Stimulated activated naive B cell treated with anti-CD40 and anti-IgM and Interleukin-4, amounts not matched to agents 10 μg/mL and 1 μg/mL and 100 μg/mL, for 72 hours (primary cell): ENCODE results near the gene PPT2.
A peak's percentile ranks its signal among the peaks of the same experiment; 100 is the strongest.
"Not testable (repeated sequence)": the region's sequence is repeated elsewhere in the genome, so short reads cannot be mapped to it uniquely, and the experiment has no call there.

ENCODE experiments used
- ATAC-seq, 2 donors: fragments of 150-1000 bp; cut with Tn5 transposase; replicated peaks; 2 replicates each; pipeline ENCODE4 v1.10.0; 2021; ENCODE audit warnings: moderate library complexity in 1 of 2
- DNase-seq: peaks from one replicate; pipeline ENCODE4 v3.0.0; 2021
- H3K27ac Mint-ChIP-seq: one replicate; pipeline ENCODE4 v1.8.0; 2022; ENCODE audit warnings: mild to moderate bottlenecking, mixed read lengths
- H3K27me3 Mint-ChIP-seq, 2 donors: one replicate each; pipeline ENCODE4 v1.8.0; 2022; ENCODE audit warnings: mixed read lengths in 2 of 2
- H3K36me3 Mint-ChIP-seq, 2 donors: one replicate each; pipeline ENCODE4 v1.8.0; 2022; ENCODE audit warnings: mixed read lengths in 2 of 2, mild to moderate bottlenecking in 1 of 2
- H3K4me1 Mint-ChIP-seq, 2 donors: one replicate each; pipeline ENCODE4 v1.8.0; 2022; ENCODE audit warnings: mixed read lengths in 2 of 2, mild to moderate bottlenecking in 1 of 2
- H3K4me3 Mint-ChIP-seq, 2 donors: one replicate each; pipeline ENCODE4 v1.8.0; 2022; ENCODE audit warnings: mild to moderate bottlenecking in 2 of 2, mixed read lengths in 2 of 2, moderate library complexity in 1 of 2
- H3K9me3 Mint-ChIP-seq, 2 donors: one replicate each; pipeline ENCODE4 v1.8.0; 2022; ENCODE audit warnings: mixed read lengths in 2 of 2, mild to moderate bottlenecking in 1 of 2

Gene PPT2

DNA sequence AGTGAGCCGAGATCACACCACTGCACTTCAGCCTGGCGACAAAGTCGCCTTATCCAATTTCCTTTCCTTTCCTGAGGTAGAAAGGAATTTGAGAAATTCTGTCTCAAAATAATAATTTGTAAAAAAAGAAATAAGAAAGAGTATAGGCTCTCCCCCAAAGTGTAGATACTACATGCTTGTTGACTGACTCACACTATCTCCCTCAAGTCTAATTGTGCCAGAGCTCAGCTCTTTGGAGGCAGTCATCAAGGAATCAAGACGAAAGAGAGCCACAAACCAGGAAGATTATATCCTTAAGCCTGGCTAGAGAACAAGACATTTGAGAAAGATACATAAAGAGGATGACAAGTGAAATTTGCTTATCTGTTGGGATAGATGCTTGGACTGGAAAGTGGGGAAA is 20.2 kb upstream of the PPT2 start:
- ATAC-seq: no peak
- Mint-ChIP-seq H3K36me3 (peaks cover 0 to 2% of the 10 kb centered on the region in 2 donors), H3K4me1 (peaks cover 6 to 20% of the 10 kb centered on the region in 2 donors), H3K4me3 (no peak overlapping the region), H3K27ac (no peak overlapping the region), H3K27me3 (peaks cover 4 to 19% of the 10 kb centered on the region in 2 donors), H3K9me3 (no peaks in the 10 kb centered on the region)
- DNase-seq: no peak

DNA sequence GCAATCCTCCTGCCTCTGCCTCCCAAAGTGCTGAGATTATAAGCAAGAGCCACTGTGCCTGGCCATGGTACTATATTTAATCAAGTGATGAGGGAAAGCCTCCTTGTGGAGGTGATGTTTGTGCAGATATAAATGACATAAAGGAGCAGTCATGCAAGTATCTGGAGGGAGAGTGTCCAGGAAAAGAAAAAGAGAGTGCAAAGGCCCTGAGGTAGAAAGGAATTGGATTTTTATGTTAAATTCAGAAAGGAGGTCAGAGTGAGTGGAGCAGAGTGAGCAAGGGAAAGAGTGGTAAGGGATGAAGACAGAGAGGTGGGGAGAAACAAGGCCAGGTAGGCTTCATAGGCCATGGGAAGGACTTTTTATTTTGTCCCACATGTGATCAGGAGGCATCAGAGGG is 16.5 kb upstream of the PPT2 start:
- Mint-ChIP-seq H3K36me3 (no peaks in the 10 kb centered on the region), H3K27ac (no peak overlapping the region), H3K9me3 (no peaks in the 10 kb centered on the region), H3K4me1 (no peaks in the 10 kb centered on the region), H3K4me3 (no peak overlapping the region), H3K27me3 (peaks cover 16 to 35% of the 10 kb centered on the region in 2 donors)
- no peak for DNase-seq
- no peak for ATAC-seq

DNA sequence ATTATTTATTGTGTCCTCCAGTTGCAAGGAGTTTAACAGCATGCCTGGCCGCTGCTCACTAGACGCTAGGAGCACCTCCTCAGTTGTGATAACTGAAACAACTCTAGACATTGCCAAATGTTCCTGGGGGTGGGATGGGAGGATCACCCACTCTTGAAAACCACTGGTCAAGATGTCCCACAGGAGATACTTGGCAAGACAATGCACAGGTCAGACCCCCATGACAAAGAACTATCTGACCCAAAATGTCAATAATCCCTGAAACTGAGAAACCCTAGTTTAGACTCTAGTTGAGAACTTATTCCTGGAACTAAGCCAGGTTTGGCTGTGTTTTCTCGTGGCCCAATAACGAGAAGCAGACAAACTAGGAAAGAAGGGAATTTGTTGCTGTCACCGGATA is 14.4 kb upstream of the PPT2 start:
- ATAC-seq (no peak), DNase-seq (no peak)
- Mint-ChIP-seq H3K27ac (no peak overlapping the region), H3K27me3 (peaks cover 13 to 27% of the 10 kb centered on the region in 2 donors), H3K4me1 (no peaks in the 10 kb centered on the region), H3K9me3 (no peaks in the 10 kb centered on the region), H3K4me3 (no peak overlapping the region), H3K36me3 (no peaks in the 10 kb centered on the region)

DNA sequence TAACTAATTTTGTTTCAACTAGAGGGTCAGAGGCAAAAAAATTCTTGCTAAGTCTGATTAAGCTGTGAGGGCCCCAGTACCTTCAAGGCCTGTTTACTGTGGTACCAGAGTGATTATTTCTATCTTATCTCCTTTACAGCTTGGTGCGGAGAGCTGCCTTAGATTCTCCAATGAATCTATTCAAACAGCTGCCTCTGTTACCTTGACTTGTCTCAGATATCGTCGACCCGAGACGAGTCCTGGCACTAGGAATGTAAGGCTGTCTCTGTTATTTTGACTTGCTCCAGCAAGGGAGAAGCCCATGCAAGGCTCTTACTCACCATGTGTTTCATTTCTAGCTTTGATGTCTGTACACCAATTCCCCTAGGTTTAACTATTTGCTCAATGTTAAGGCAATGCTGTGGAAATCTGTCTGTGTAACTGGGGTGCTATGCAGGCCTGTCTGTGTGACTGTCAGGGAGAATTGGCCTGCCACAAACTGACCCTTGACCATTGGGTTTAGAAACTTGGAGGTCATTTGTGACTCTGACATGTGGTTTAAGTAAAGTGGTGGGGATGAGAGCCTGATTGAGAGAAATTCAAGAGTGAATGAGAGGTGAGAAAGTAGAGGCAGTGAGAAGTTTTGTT is 13.4 kb upstream of the PPT2 start:
- Mint-ChIP-seq H3K9me3 (no peaks in the 10 kb centered on the region), H3K4me1 (no peaks in the 10 kb centered on the region)

DNA sequence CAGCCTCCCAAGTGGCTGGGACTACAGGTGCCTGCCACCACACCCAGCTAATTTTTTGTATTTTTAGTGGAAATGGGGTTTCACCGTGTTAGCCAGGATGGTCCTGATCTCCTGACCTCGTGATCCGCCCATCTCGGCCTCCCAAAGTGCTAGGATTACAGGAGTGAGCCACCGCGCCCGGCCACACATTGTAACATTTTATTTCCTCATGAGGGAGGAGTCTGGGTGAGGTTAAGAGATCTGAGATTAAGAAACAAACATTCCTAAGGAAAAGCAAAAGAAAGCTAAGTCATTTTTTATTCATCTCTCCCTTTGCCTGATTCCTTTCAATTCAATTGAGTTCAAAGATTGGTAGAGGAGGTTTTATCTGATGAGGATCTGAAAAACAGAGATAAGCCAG is 9.7 kb upstream of the PPT2 start:
- H3K27me3 Mint-ChIP-seq: peaks cover 44 to 51% of the 10 kb centered on the region in 2 donors
- H3K27ac Mint-ChIP-seq, ATAC-seq, H3K9me3 Mint-ChIP-seq, H3K4me3 Mint-ChIP-seq, DNase-seq: not testable (repeated sequence)
- H3K4me1 Mint-ChIP-seq: peaks cover 13% of the 10 kb centered on the region in 2 donors
- H3K36me3 Mint-ChIP-seq: peaks cover 3 to 12% of the 10 kb centered on the region in 2 donors

More for the DNA sequence above, 13.4 kb upstream of the PPT2 start:
- Mint-ChIP-seq H3K36me3 (no peaks in the 10 kb centered on the region), H3K27ac (no peak overlapping the region), H3K4me3 (no peak overlapping the region), H3K27me3 (peaks cover 13 to 17% of the 10 kb centered on the region in 2 donors)
- DNase-seq (no peak), ATAC-seq (no peak)

DNA sequence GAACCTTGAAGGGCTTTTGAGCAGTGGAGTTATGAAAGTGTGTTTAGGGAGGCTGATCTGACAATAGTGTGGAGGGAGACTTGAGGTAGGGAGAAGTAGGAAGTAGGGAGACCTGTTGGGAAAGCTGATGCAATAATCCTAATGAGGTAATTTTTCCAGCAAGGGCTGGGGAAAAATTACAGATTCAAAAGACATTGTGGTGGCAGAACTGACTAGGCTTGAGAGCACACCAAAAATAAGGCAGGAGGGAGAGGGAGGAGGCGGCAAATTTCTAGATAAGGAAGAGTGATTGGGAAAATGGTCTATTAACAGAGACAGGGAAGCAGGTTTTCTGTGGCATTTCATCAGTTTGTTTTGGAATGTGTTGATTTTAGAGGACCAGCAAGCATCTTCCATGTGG is 7.7 kb upstream of the PPT2 start:
- no peak for ATAC-seq
- peaks cover 57 to 64% of the 10 kb centered on the region in 2 donors for H3K27me3 Mint-ChIP-seq
- H3K36me3 Mint-ChIP-seq: peaks cover 3 to 12% of the 10 kb centered on the region in 2 donors
- no peak overlapping the region for H3K4me3 Mint-ChIP-seq
- H3K4me1 Mint-ChIP-seq: peaks cover 21 to 24% of the 10 kb centered on the region in 2 donors
- DNase-seq: no peak
- no peaks in the 10 kb centered on the region for H3K9me3 Mint-ChIP-seq
- H3K27ac Mint-ChIP-seq: no peak overlapping the region

DNA sequence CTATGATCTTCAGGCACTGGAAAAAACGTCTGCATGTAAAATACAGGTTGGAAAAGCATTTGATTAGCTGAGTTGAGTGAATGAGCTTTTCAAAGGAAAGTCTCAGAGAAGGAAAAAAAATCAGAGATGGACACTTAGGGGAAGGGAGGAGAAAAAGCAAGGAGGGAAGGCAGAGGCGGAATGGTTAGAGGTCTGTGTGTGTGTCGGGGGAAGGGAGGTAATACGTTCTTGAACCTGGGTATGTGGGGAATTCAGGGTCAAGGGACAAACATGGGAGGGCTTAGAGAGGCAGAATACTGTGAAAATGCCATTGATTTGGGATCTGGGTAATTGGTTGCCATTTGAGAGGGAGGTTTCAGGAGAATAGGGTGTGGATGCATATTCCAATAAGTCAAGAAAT is 7.3 kb upstream of the PPT2 start:
- H3K4me1 Mint-ChIP-seq: peaks cover 24 to 26% of the 10 kb centered on the region in 2 donors
- peaks cover 58 to 64% of the 10 kb centered on the region in 2 donors for H3K27me3 Mint-ChIP-seq
- H3K27ac Mint-ChIP-seq: no peak overlapping the region
- DNase-seq (no peak), ATAC-seq (no peak)
- no peak overlapping the region for H3K4me3 Mint-ChIP-seq
- no peaks in the 10 kb centered on the region for H3K9me3 Mint-ChIP-seq
- peaks cover 3 to 12% of the 10 kb centered on the region in 2 donors for H3K36me3 Mint-ChIP-seq

DNA sequence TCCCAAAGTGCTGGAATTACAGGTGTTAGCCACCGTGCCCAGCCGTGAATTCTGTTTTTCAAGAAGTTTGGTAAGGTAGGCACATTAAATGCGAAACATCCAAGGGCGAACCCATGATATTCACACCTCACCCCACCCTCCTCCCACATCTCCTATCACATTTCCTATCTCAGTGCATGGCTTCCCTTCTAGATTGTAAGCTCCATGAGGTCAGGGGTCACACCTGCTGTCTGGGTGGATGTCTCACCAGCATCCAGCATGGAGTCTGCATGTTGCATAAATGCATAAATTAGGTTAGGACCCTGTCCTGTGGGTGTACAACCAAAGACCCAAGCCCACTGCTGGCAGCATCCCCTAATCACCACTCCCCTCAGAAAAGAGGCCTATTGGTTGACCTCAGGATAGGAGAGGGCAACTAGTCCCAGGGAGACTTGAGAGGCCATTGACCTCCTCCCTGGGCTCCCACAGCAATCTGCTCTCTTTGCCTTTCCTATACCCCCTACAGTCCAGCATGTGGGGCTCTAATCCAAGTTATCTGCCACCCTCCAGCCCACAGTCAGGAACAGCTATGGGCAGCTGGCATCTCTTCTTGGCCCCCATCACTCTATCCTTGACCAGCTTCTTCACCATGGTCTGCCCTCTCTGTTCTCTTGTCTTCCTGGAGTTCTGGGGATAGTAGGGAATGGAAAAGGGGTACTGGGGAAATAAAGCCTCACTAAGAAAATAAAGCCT is 6.4 kb upstream of the PPT2 start:
- H3K4me3 Mint-ChIP-seq: no peak overlapping the region
- H3K36me3 Mint-ChIP-seq: peaks cover 3 to 12% of the 10 kb centered on the region in 2 donors
- no peak overlapping the region for H3K27ac Mint-ChIP-seq
- H3K27me3 Mint-ChIP-seq: peaks cover 61 to 66% of the 10 kb centered on the region in 2 donors
- H3K9me3 Mint-ChIP-seq: no peaks in the 10 kb centered on the region
- ATAC-seq (no peak), DNase-seq (no peak)
- H3K4me1 Mint-ChIP-seq: peaks cover 24 to 30% of the 10 kb centered on the region in 2 donors

DNA sequence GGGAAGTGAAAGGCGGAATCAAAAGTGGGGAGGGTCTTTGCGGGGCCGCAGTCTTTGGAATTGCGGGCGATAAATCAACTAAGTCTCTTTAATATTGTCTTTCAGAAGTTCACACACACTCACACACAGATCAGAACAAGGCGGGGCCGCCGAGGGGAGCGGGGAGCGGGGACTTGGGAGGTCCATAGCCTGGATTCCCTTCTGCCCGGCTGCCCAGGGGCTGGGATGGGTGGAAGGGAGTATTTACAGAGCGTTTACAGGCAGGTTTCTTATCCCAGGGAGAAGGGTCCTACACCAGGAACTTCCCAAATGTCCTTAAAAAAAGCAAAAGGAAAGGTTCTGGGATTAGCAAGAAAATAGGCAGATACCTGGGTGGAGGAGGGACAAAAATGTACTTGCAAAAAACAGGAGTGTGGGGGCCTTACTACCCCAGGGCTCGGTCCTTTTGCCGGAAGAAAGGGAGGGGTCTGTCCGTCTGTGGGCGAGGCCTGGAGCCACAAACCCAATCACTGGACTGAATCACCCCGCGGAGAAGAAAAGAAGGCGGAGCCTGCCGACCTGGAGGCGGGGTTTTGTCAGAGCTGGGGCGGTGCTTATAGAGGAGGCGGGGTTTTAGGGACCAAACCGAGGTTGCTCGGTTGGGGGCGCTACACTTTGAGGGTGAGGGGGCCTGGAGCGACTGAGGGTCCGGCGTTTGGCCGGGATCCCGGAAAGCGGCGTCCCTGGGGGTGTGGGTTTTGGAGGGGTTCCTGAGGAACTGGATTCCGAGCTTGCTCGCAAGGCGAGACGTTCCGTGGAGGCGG is 5.5 kb upstream of the PPT2 start:
- H3K4me1 Mint-ChIP-seq: peaks cover 31 to 37% of the 10 kb centered on the region in 2 donors
- H3K9me3 Mint-ChIP-seq: no peaks in the 10 kb centered on the region
- no peak overlapping the region for H3K27ac Mint-ChIP-seq
- H3K27me3 Mint-ChIP-seq: peaks cover 69 to 75% of the 10 kb centered on the region in 2 donors
- peaks cover 3 to 12% of the 10 kb centered on the region in 2 donors for H3K36me3 Mint-ChIP-seq
- DNase-seq (peak; percentile 45), ATAC-seq (peak; percentile 72 to 77)
- peak overlapping the region; percentile 77 to 87 for H3K4me3 Mint-ChIP-seq

DNA sequence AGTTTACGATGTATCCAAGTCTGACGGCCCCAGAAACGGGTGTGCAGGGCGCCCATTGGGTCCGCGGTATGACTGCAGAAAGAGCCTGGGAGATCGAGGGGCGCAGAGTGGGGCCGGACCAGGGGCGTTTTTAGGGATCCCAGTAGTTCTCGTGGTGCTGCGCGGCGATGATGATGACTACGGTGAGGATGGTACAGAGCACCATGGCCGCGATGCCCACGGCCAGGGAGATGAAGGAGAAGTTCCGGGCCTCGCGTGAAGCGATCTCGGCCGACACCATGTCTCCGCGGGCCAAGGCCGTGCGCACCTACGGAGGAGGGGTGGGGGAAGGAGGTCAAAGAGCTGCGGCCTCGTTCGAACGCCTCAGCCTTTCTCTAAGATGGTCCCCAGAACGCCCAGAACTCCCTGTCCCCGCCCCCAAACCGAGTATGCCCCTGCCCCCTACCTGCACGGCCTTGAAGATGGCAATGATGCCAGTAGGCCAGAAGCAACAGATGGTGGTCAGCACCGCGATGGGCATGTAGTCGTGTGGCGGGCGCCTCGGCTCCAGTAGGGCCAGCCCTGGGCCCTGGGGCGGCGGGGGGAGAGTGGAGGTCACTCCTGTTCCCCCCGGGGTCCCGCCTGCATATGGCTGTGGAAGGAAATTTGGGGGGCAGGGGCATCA is 4.7 kb upstream of the PPT2 start:
- no peak for DNase-seq
- peaks cover 39% of the 10 kb centered on the region in 2 donors for H3K4me1 Mint-ChIP-seq
- peak in 1 of 2 donors; percentile 27 for ATAC-seq
- peaks cover 69 to 83% of the 10 kb centered on the region in 2 donors for H3K27me3 Mint-ChIP-seq
- H3K4me3 Mint-ChIP-seq: peak overlapping the region; percentile 77 to 87
- H3K9me3 Mint-ChIP-seq: no peaks in the 10 kb centered on the region
- peaks cover 3 to 12% of the 10 kb centered on the region in 2 donors for H3K36me3 Mint-ChIP-seq
- no peak overlapping the region for H3K27ac Mint-ChIP-seq

DNA sequence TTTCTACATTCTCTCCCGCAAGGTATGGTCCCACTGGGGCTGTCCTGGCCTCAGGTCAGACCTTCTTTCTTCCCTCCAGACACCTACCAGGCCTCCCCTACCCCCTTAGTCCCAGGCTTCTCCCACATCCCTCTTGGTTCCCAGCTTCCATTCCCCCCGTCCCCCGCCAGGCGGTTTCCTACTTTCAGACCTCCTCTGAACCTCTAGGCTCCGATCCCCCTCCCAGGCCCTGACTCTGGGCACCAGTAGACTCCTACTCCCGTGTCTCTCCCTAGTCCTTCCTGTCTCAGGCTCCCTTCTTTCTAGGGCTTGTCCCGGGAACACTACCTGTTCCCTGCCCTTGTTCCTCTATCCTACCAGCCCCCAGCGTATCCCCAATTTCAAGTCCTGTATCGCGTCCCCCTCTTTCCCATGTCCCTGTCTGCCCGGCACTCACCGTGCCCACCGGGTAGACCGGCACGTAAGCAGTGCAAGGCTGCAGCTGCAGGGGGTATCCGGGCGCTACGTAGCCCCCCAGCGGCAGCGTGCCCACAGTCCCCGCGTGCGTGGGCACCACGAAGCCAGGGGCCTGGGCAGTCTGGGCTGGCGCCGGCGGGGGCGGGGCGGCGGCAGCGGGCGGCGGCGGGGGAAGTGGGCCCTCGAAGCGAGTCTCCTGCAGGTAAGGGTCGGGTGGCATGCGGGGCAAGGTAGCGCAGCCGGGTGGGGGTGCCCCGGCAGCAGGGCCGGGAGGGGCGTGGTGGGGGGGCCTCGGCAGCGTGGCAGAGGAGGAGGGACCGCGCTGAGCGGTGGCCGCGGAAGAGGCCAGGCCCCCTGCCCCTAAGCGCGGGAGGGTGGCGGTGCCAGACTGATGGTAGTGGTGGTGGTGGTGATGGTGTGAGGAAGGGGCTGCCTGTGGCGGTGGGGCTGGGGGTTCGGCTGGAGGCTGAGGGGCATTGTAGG is 3.7 kb upstream of the PPT2 start:
- H3K4me1 Mint-ChIP-seq: peaks cover 47 to 48% of the 10 kb centered on the region in 2 donors
- ATAC-seq (no peak), DNase-seq (no peak)
- peak overlapping the region in 1 of 2 donors; percentile 20 for H3K4me3 Mint-ChIP-seq
- no peaks in the 10 kb centered on the region for H3K9me3 Mint-ChIP-seq
- H3K27ac Mint-ChIP-seq: peak overlapping the region; percentile 6
- H3K27me3 Mint-ChIP-seq: peaks cover 69 to 85% of the 10 kb centered on the region in 2 donors
- peaks cover 3 to 13% of the 10 kb centered on the region in 2 donors for H3K36me3 Mint-ChIP-seq

DNA sequence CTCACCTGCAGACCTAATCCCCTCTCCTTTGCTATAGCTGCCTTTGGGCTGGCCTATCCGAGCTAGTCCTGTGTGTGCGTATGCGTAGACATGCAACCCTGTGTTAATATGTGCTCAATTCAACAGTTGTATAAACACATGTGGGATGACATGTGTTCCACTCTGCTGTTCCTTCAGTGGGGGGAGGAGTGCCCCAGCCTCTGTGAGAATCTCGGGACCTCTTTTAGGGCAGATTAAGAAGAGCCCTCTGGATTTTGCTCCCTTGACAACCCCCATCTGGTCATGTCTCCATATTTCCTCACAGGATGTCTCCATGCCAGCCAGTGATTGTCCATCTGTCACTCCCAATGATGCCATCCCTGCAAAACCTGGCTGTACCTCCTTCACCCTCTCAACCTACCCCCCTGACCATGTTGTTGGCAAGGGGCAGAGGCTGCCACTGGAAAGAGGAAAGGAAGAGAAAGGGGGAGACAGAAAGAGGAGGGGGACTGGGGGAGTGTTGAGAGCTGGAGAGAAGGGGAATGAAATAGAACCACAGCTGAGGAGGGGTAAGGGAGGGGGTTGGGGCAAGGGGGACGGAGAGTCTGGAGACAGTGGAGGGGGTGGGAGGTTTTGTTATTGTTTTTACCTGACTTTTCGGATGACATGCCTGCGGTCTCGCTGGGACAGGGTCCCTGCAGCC is 2.6 kb upstream of the PPT2 start:
- DNase-seq (no peak), ATAC-seq (no peak)
- H3K4me1 Mint-ChIP-seq: peaks cover 52 to 53% of the 10 kb centered on the region in 2 donors
- H3K27me3 Mint-ChIP-seq: peaks cover 65 to 78% of the 10 kb centered on the region in 2 donors
- H3K27ac Mint-ChIP-seq: no peak overlapping the region
- H3K36me3 Mint-ChIP-seq: peaks cover 3 to 16% of the 10 kb centered on the region in 2 donors
- H3K9me3 Mint-ChIP-seq: no peaks in the 10 kb centered on the region
- no peak overlapping the region for H3K4me3 Mint-ChIP-seq
